Panc1 (cell line): ENCODE data around the gene CCDC57.

ENCODE experiments used
- CTCF ChIP-seq: fragments of 450-650 bp; IDR thresholded peaks from 2 replicates; pipeline ENCODE4 v1.5.1; 2017; ENCODE audit warnings: mild to moderate bottlenecking
- POLR2AphosphoS5 ChIP-seq: IDR thresholded peaks from 2 replicates; pipeline ENCODE4 v1.6.1; 2012; ENCODE audit warnings: mild to moderate bottlenecking, low read depth, low read length, moderate library complexity
- REST ChIP-seq, 2 experiments: IDR thresholded peaks; 2 replicates each; pipeline ENCODE4 v1.6.1; 2011 to 2012; ENCODE audit warnings: low read depth in 2 of 2, control low read depth in 1 of 2, low read length in 1 of 2, mild to moderate bottlenecking in 1 of 2, moderate library complexity in 1 of 2; ENCODE audit not compliant: insufficient read depth in 1 of 2
- SIN3A ChIP-seq: IDR thresholded peaks from 2 replicates; pipeline ENCODE4 v1.6.1; 2012; ENCODE audit warnings: low read depth, mild to moderate bottlenecking, low read length, moderate library complexity, borderline replicate concordance; ENCODE audit not compliant: insufficient read depth
- TCF7L2 ChIP-seq: IDR thresholded peaks from 2 replicates; pipeline ENCODE4 v1.6.1; 2011; ENCODE audit warnings: mild to moderate bottlenecking, low read depth, low read length, inconsistent platforms

- TF ChIP-seq CTCF (no peak), REST (IDR thresholded peaks at IDR 0.05; ENCODE audit: insufficient read depth in 1 of 2, low read depth in 2 of 2, low read length in 1 of 2) (no peak), POLR2AphosphoS5 (no peak), TCF7L2 (no peak), SIN3A (no peak)
Observed at GRCh38 chr17:82154881-82155331, 57.7 kb downstream of the CCDC57 start.
